Heart right ventricle (tissue), 16 donors: ENCODE data around the gene HSD17B2. TPM values are rescaled to one million over a fixed set of nuclear protein-coding genes. Genes with fewer than 3 reads are reported as not detected.

Source experiments
- ATAC-seq, 8 donors: fragments of 200-7000 bp; cut with Tn5 transposase; one replicate each; pipeline ENCODE4 v1.9.1; 2020; ENCODE audit warnings: mild to moderate bottlenecking in 8 of 8, moderate library complexity in 8 of 8, moderate number of reproducible peaks in 1 of 8
- DNase-seq, 2 donors: peaks; one replicate each; pipeline ENCODE4 v3.0.0-alpha.2; 2020
- H3K27ac ChIP-seq, 10 donors: fragments of 200-600 bp; sonication (generic) in 2 of 10; one replicate each; pipeline versions ENCODE4 v1.5.0 to v1.8.0; 2020 to 2022; ENCODE audit warnings: mild to moderate bottlenecking in 3 of 10
- H3K27me3 ChIP-seq, 7 donors: fragments of 200-600 bp; one replicate each; pipeline ENCODE4 v1.8.0; 2021 to 2022; ENCODE audit warnings: mild to moderate bottlenecking in 2 of 7
- H3K36me3 ChIP-seq, 9 donors: fragments of 200-600 bp; sonication (generic) in 1 of 9; one replicate each; pipeline versions ENCODE4 v1.5.0 to v1.8.0; 2020 to 2022; ENCODE audit warnings: mild to moderate bottlenecking in 2 of 9
- H3K4me1 ChIP-seq, 9 donors: fragments of 200-600 bp; sonication (generic) in 1 of 9; one replicate each; pipeline versions ENCODE4 v1.5.0 to v1.8.0; 2020 to 2022; ENCODE audit warnings: mild to moderate bottlenecking in 4 of 9
- H3K4me3 ChIP-seq, 10 donors: fragments of 200-600 bp; sonication (generic) in 2 of 10; one replicate each; pipeline versions ENCODE4 v1.5.0 to v1.8.0; 2020 to 2022; ENCODE audit warnings: mild to moderate bottlenecking in 7 of 10, moderate library complexity in 2 of 10
- H3K9me3 ChIP-seq, 11 donors: fragments of 200-600 bp in 10 of 11; sonication (generic) in 2 of 11; one replicate each; pipeline versions ENCODE4 v1.5.0 to v1.8.0; 2013 to 2022; ENCODE audit warnings: mild to moderate bottlenecking in 2 of 11, control low read depth in 1 of 11, moderate library complexity in 1 of 11
- WGBS, 2 donors: extraction: QIAGEN DNeasy Blood & Tissue Kit; methylation state at CpG; one replicate each; pipeline ENCODE4 v1.1.7; 2013; ENCODE audit warnings: inconsistent platforms in 1 of 2; 5-methylcytosine and 5-hydroxymethylcytosine counted together
- intact Hi-C, 10 donors: fragments of 100-400 bp; cut with DNase I; formaldehyde crosslinking; loops; one replicate each; pipeline versions ENCODE4 v1.11.1 to v1.14.2; 2022
- polyA plus RNA-seq, 2 donors: library from polyadenylated mRNA; stranded (reverse); fragments of 200-250 nt; gene quantifications; one replicate each; pipeline ENCODE4 v1.2.3, GENCODE V29; 2013
- total RNA-seq, 10 donors: library from RNA; stranded (reverse); fragmentation: NEBNext Ultra II Directional in 3 of 10; extraction: Animal tissue kit (Norgen Biotek cat#: 25700) in 3 of 10; gene quantifications; one replicate each; pipeline versions ENCODE4 v1.2.1 to v1.2.4, GENCODE V29; 2021 to 2023
- TF ChIP-seq, protein P1 (sequence below), 9 donors: fragments of 200-600 bp; sonication (generic) in 2 of 9; IDR thresholded peaks; one replicate each; pipeline versions ENCODE4 v1.5.0 to v1.8.0; 2021 to 2022; ENCODE audit warnings: antibody characterized with exemption in 9 of 9, mild to moderate bottlenecking in 5 of 9, moderate library complexity in 1 of 9
- donor health status: Arrhythmogenic right ventricular cardiomyopathy.
- donor health status: ischemic (EF 13 %, LVEDD 7.1; RV severe dilation, severe dysfunction).
- donor health status: healthy with polysubstance abuse.
- donor health status: DM: no; HTN: yes; CAD: no.
- donor health status: DM: no; HTN: no; CAD: no.
- donor health status: ischemic (EF 25% LVEDD 6.9; RV normal size, moderate dysfunction).
- donor health status: ischemic (EF 25% LVEDD 5.7; RV mildly dilated, moderate dysfunction).
- donor health status: healthy.
- donor health status: DM: yes; HTN: yes; CAD: no.
- donor health status: Ischemic cardiomyopathy.
- donor health status: ischemic (EF 35%, LVEDD 5.7; RV mildly dilated, moderate dysfunction).
- donor health status: nonischemic (EF 11% LVEDD 7.7; RV severe dilation, severe dysfunction).
- donor health status: DM: yes; HTN: yes; CAD: no.
- donor health status: PGD.
- donor health status: ischemic (EF 29% LVEDD 5.4; RV normal size, mild dysfunction).
- donor health status: nonischemic (EF 23%, LVEDD 6.1; RV moderate dilation, normal function).

The HSD17B2 gene
- total and polyA plus RNA-seq, 12 donors = 0.03 TPM; not detected in 11

DNA sequence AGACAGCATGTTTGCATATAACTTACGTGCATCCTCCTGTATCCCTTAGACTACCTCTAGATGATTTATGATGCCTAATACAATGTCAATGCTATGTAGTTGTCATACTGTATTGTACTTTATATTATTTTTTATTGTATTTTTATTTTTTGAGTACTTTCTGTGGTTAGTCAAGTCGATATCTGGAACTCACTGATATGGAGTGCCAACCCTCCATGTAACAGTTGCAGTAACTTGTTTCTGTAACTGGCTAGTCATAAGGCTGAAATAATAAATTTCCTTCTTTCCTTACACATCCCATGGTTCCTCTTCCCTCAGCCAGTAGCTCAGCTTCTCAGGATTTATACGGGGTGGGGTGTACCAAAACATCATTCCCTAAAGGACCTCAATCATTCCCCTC, 111.5 kb downstream of the HSD17B2 start:
- intact Hi-C loops = no loop called here
- no peak overlapping the region for H3K4me3 ChIP-seq
- no peaks in the 10 kb centered on the region for H3K27me3 ChIP-seq
- no peaks in the 10 kb centered on the region for H3K4me1 ChIP-seq
- no peak overlapping the region for H3K27ac ChIP-seq
- H3K36me3 ChIP-seq = peaks cover 0 to 52% (median 12%) of the 10 kb centered on the region in 9 donors
- TF ChIP-seq, protein P1, sequence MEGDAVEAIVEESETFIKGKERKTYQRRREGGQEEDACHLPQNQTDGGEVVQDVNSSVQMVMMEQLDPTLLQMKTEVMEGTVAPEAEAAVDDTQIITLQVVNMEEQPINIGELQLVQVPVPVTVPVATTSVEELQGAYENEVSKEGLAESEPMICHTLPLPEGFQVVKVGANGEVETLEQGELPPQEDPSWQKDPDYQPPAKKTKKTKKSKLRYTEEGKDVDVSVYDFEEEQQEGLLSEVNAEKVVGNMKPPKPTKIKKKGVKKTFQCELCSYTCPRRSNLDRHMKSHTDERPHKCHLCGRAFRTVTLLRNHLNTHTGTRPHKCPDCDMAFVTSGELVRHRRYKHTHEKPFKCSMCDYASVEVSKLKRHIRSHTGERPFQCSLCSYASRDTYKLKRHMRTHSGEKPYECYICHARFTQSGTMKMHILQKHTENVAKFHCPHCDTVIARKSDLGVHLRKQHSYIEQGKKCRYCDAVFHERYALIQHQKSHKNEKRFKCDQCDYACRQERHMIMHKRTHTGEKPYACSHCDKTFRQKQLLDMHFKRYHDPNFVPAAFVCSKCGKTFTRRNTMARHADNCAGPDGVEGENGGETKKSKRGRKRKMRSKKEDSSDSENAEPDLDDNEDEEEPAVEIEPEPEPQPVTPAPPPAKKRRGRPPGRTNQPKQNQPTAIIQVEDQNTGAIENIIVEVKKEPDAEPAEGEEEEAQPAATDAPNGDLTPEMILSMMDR (IDR thresholded peaks at IDR 0.05) = no peak
- WGBS, 2 donors = 63 to 66% methylated on average over 3 of the region's 3 CpGs
- no peak for ATAC-seq
- peaks cover 0 to 4% (median 0%) of the 10 kb centered on the region in 11 donors for H3K9me3 ChIP-seq
- DNase-seq = no peak

DNA sequence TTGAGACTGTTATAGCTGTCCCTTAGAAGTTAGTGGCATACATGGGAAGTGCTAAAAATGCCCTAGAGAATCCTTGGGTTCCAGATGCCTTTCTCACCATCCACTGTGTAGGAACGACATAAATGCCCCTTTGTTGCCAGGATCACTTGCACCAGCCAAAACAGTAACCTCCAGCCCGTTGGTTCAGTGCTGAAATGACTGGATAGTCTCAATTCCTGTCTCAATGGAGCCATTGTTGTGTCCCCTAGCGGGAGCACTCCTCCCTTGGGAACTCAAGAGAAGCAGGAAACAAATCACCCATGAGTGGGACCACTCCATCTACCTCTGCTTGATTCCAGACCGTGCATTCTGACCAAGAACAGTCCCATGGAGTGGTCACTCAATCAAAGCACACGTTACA, 111.9 kb downstream of the HSD17B2 start:
- H3K4me1 ChIP-seq = peaks cover 0 to under 1% (median 0%) of the 10 kb centered on the region in 9 donors
- no peak overlapping the region for H3K4me3 ChIP-seq
- TF ChIP-seq, protein P1 (IDR thresholded peaks at IDR 0.05) = no peak
- DNase-seq = no peak
- H3K36me3 ChIP-seq = peaks cover 0 to 53% (median 12%) of the 10 kb centered on the region in 9 donors
- no peaks in the 10 kb centered on the region for H3K27me3 ChIP-seq
- WGBS, 2 donors = 89 to 91% methylated on average over 5 of the region's 5 CpGs
- H3K27ac ChIP-seq = no peak overlapping the region
- intact Hi-C loops = no loop called here
- no peak for ATAC-seq
- peaks cover 0 to 4% (median 0%) of the 10 kb centered on the region in 11 donors for H3K9me3 ChIP-seq

DNA sequence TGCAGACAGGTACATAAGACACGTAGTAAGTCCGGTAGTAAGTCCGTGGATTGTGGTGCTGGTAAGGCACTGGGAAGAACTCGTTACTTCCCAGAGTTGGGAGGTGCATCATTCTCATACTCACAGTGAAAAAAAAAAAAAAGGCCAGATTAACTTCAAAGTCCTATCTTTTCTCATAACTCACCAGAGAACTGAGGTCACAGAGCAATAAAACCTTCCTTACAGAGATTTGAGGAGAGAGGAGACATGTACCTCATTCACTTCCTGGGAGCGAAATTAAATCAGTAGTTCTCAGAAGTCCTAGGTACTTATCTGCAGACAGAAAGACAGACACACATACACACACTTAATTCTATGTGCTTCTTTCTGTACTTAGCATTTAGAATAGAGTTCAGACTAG, 112.5 kb downstream of the HSD17B2 start:
- no peak overlapping the region for H3K27ac ChIP-seq
- no peak overlapping the region for H3K4me3 ChIP-seq
- H3K4me1 ChIP-seq = peaks cover 0 to 7% (median 0%) of the 10 kb centered on the region in 9 donors
- peaks cover 0 to 4% (median 0%) of the 10 kb centered on the region in 11 donors for H3K9me3 ChIP-seq
- TF ChIP-seq, protein P1 (IDR thresholded peaks at IDR 0.05) = no peak
- intact Hi-C loops = no loop called here
- DNase-seq (no peak), ATAC-seq (no peak)
- WGBS, 2 donors = 97 to 99% methylated on average over 5 of the region's 5 CpGs
- H3K27me3 ChIP-seq = no peaks in the 10 kb centered on the region
- peaks cover 0 to 53% (median 12%) of the 10 kb centered on the region in 9 donors for H3K36me3 ChIP-seq

Other genes starting within 250 kb of the HSD17B2 start
- 1 to 10 TPM in 6 of 10 donors, under 1 TPM in 4; 0.46 to 1.6 (median 1.1) TPM for gene SDR42E1, start 23.8 kb upstream of the HSD17B2 start, total RNA-seq
- under 1 TPM; 0.36 to 0.51 TPM for gene SDR42E1, start 23.8 kb upstream of the HSD17B2 start, polyA plus RNA-seq
- gene MPHOSPH6, start 135.0 kb downstream of the HSD17B2 start, total RNA-seq = 10 to 100 TPM in 7 of 10 donors, 1 to 10 TPM in 3; 7.0 to 12.2 (median 10.7) TPM
- gene MPHOSPH6, start 135.0 kb downstream of the HSD17B2 start, polyA plus RNA-seq = 10 to 100 TPM; 11.4 to 15.2 TPM